Dedifferentiated amniotic fluid mesenchymal stem cell (primary cell): ENCODE results near the gene CLASRP.

Source experiments
- DNase-seq: peaks from one replicate; pipeline ENCODE4 v3.0.0-alpha.2; 2016; ENCODE audit errors: extremely low spot score

CLASRP gene

GRCh38 chr19:45061965-45062364 lies 23.1 kb downstream of the CLASRP start:
- no peak for DNase-seq

- no peak for DNase-seq
Observed at GRCh38 chr19:45063851-45064801, 25.3 kb downstream of the CLASRP start.

- DNase-seq, result no peak
Observed at GRCh38 chr19:45066921-45067661, 28.2 kb downstream of the CLASRP start.

GRCh38 chr19:45068041-45068440 lies 29.2 kb downstream of the CLASRP start:
- peak; percentile 4 for DNase-seq

- DNase-seq, result no peak
Observed at GRCh38 chr19:45069056-45069455, 30.2 kb downstream of the CLASRP start.

GRCh38 chr19:45070214-45070613 lies 31.4 kb downstream of the CLASRP start:
- no peak for DNase-seq

- no peak for DNase-seq
Observed at GRCh38 chr19:45070861-45071544, 32.2 kb downstream of the CLASRP start.

- no peak for DNase-seq
Observed at GRCh38 chr19:45071545-45071938, 32.7 kb downstream of the CLASRP start.

- DNase-seq, result no peak
Observed at GRCh38 chr19:45071969-45072790, 33.3 kb downstream of the CLASRP start.

- no peak for DNase-seq
Observed at GRCh38 chr19:45074744-45075300, 36.0 kb downstream of the CLASRP start.

- DNase-seq, result no peak
Observed at GRCh38 chr19:45075301-45076028, 36.6 kb downstream of the CLASRP start.

- no peak for DNase-seq
Observed at GRCh38 chr19:45076029-45076850, 37.4 kb downstream of the CLASRP start, which contains the start of gene ZNF296. Gene ZNF296, minus strand, starts transcription at chr19:45076478. Its CDS starts 105 bp downstream, at chr19:45076373.

GRCh38 chr19:45076851-45077730 lies 38.2 kb downstream of the CLASRP start:
- DNase-seq, result no peak

- no peak for DNase-seq
Observed at GRCh38 chr19:45078390-45079062, 39.7 kb downstream of the CLASRP start.

GRCh38 chr19:45079063-45079910 lies 40.4 kb downstream of the CLASRP start, which contains the start of gene GEMIN7:
Gene GEMIN7, plus strand, starts transcription at chr19:45079260. Its CDS starts 10,855 bp downstream, at chr19:45090115.
- peak; percentile 27 for DNase-seq

- no peak for DNase-seq
Observed at GRCh38 chr19:45079911-45080370, 41.1 kb downstream of the CLASRP start.

- no peak for DNase-seq
Observed at GRCh38 chr19:45082170-45082569, 43.3 kb downstream of the CLASRP start.
